Activated B cell treated with CpG ODN at 0.5 μM for 24 hours (primary cell): Measurements from ENCODE around the gene ACTR3C. TPM values are rescaled to one million over a fixed set of nuclear protein-coding genes. Genes with fewer than 3 reads are reported as not detected.
A peak's percentile ranks its signal among the peaks of the same experiment; 100 is the strongest.

Experiments
- ATAC-seq: fragments of 200-7000 bp; cut with Tn5 transposase; one replicate; pipeline ENCODE4 v1.10.0; 2021; ENCODE audit warnings: low read depth, mild to moderate bottlenecking, moderate library complexity
- CTCF ChIA-PET: fragments of 350-600 bp; sonication (Branson Sonifier 250); formaldehyde crosslinking; loops from one replicate; lab custom pipeline; 2021; ENCODE audit warnings: antibody characterized with exemption; lab: Charles Lee
- POLR2A ChIA-PET: fragments of 350-600 bp; sonication (Branson Sonifier 250); formaldehyde crosslinking; loops from one replicate; lab custom pipeline; 2021; ENCODE audit warnings: antibody characterized with exemption; lab: Charles Lee
- DNase-seq: peaks from one replicate; pipeline ENCODE4 v3.0.0; 2022
- H3K27ac Mint-ChIP-seq: one replicate; pipeline ENCODE4 v1.8.0; 2020; ENCODE audit warnings: mixed read lengths
- H3K27me3 Mint-ChIP-seq: one replicate; pipeline ENCODE4 v1.8.0; 2021; ENCODE audit warnings: mixed read lengths
- H3K36me3 Mint-ChIP-seq: one replicate; pipeline ENCODE4 v1.8.0; 2021; ENCODE audit warnings: low read depth, mixed read lengths
- H3K4me1 Mint-ChIP-seq: one replicate; pipeline ENCODE4 v1.8.0; 2021; ENCODE audit warnings: mixed read lengths
- H3K4me3 Mint-ChIP-seq: one replicate; pipeline ENCODE4 v1.8.0; 2020; ENCODE audit warnings: mild to moderate bottlenecking, mixed read lengths
- H3K9me3 Mint-ChIP-seq: one replicate; pipeline ENCODE4 v1.8.0; 2020; ENCODE audit warnings: mixed read lengths
- CTCF ChIP-seq: fragments of 200-600 bp; IDR thresholded peaks from one replicate; pipeline ENCODE4 v1.8.0; 2022; ENCODE audit warnings: antibody characterized with exemption, mild to moderate bottlenecking
- intact Hi-C: fragments of 100-400 bp; cut with micrococcal nuclease; formaldehyde crosslinking; loops from one replicate; pipeline ENCODE4 v1.15.1; 2024
- total RNA-seq: library from RNA; stranded (reverse); gene quantifications from 2 replicates; pipeline ENCODE4 v1.2.3, GENCODE V29; 2022

Gene ACTR3C
- total RNA-seq, 1 donor from 2014 or later = 14.3 TPM

DNA sequence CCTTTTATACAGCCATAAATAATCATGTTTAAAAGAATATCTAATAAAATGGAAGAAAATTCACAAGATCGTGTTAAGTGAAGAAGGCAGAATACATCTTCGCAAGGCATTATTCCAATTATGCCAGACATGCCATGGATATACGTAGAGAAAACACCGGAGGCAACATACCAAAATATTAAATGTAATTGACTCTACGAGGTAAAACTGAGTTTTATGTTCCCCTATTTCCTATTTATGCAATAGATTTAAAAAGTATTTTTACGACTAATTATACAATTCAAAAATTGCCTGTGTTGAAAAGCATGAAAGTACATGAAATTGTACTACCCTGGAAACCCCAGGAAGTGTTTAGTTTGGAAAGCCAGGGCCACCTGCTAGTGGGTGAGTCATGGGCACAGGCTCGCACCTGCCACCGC, 44.3 kb upstream of the ACTR3C start:
- intact Hi-C loops = loop anchor here (1.0 to 2.0 kb wide), 5 partner anchors 38 to 1277 kb away; partner anchors contain the start of genes SLC4A2, ZNF786 and ZNF862
- Mint-ChIP-seq H3K9me3 (no peaks in the 10 kb centered on the region), H3K27ac (peak overlapping the region; percentile 95), H3K27me3 (no peaks in the 10 kb centered on the region), H3K4me3 (peak overlapping the region; percentile 84), H3K4me1 (peaks cover 72% of the 10 kb centered on the region), H3K36me3 (peaks cover 23% of the 10 kb centered on the region)
- CTCF ChIA-PET = interaction anchor here (1.0 to 2.0 kb wide), 4 partner anchors 10 to 42 kb away, joined by 4 to 6 read pairs (median 5); no protein-coding TSS in a partner anchor
- POLR2A ChIA-PET = interaction anchor here (0.7 to 16.5 kb wide), 8 partner anchors 8 to 68 kb away, joined by 3 to 421 read pairs (median 4); partner anchors contain the start of genes ACTR3C and ZNF775
- no peak for TF ChIP-seq CTCF
- ATAC-seq (no peak), DNase-seq (no peak)

- Mint-ChIP-seq H3K4me3 (peak overlapping the region; percentile 67), H3K27me3 (no peaks in the 10 kb centered on the region), H3K27ac (peak overlapping the region; percentile 99), H3K4me1 (peaks cover 81% of the 10 kb centered on the region), H3K9me3 (no peaks in the 10 kb centered on the region), H3K36me3 (peaks cover 13% of the 10 kb centered on the region)
- ChIA-PET POLR2A (interaction anchor here (0.8 to 16.5 kb wide), 7 partner anchors 8 to 49 kb away, joined by 3 to 421 read pairs (median 7); partner anchors contain the start of gene ZNF775), CTCF (interaction anchor here (0.8 to 1.5 kb wide), 3 partner anchors 9 to 41 kb away, joined by 3 to 6 read pairs (median 6); a partner anchor contains a TSS)
- ATAC-seq = peak; percentile 33
- intact Hi-C loops = loop anchor here (1.0 to 2.0 kb wide), 4 partner anchors 10 to 43 kb away; partner anchors contain the start of genes ACTR3C, LRRC61 and ZNF775
- no peak for DNase-seq
- no peak for TF ChIP-seq CTCF
Measured at GRCh38 chr7:150365673-150366398, 42.5 kb upstream of the ACTR3C start.

- peaks cover 74% of the 10 kb centered on the region for H3K4me1 Mint-ChIP-seq
- intact Hi-C loops = loop anchor here (1.0 to 2.0 kb wide), 3 partner anchors 9 to 42 kb away; partner anchors contain the start of genes ACTR3C, LRRC61 and ZNF775
- CTCF ChIA-PET = interaction anchor here (1.4 to 1.5 kb wide), 2 partner anchors 9 to 41 kb away, joined by 6 read pairs; a partner anchor contains a TSS
Measured at GRCh38 chr7:150365194-150365593, 41.8 kb upstream of the ACTR3C start.

DNA sequence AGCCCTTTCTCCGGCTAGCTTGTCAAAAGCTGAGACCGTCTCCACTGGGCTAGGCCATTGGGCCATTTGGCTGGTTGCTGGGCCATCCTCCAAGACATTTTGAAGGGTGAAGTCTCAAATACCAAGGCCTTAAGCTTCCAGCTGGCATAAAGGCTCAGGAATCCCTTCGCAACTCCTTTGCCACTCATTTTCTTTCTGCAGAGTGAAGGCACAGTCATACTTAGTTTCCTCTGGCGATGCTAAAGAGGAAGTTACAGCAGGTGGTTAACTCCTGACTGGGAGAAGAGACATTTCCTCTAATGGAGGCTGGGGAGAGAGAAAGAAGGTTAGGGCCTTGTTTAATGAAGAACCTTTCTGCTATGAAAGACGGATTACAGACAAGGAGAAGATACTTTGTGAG, 40.5 kb upstream of the ACTR3C start:
- H3K27me3 Mint-ChIP-seq = no peaks in the 10 kb centered on the region
- no peak for DNase-seq

More at GRCh38 chr7:150365194-150365593, 41.8 kb upstream of the ACTR3C start:
- Mint-ChIP-seq H3K36me3 (peaks cover 6% of the 10 kb centered on the region), H3K27ac (peak overlapping the region; percentile 99), H3K4me3 (peak overlapping the region; percentile 67), H3K27me3 (no peaks in the 10 kb centered on the region), H3K9me3 (no peaks in the 10 kb centered on the region)
- POLR2A ChIA-PET = interaction anchor here (1.0 to 16.5 kb wide), 5 partner anchors 7 to 41 kb away, joined by 3 to 421 read pairs (median 8); partner anchors contain the start of gene ZNF775
- TF ChIP-seq CTCF = no peak
- DNase-seq (no peak), ATAC-seq (no peak)

More for the DNA sequence above, 40.5 kb upstream of the ACTR3C start:
- no peak for TF ChIP-seq CTCF
- Mint-ChIP-seq H3K36me3 (peaks cover under 1% of the 10 kb centered on the region), H3K27ac (peak overlapping the region; percentile 72), H3K4me3 (peak overlapping the region; percentile 29), H3K4me1 (peaks cover 61% of the 10 kb centered on the region), H3K9me3 (no peaks in the 10 kb centered on the region)
- intact Hi-C loops = loop anchor here (2.0 kb wide), 1 partner anchor 15 kb away; the partner anchor contains the start of gene ZNF775
- ATAC-seq = peak; percentile 20
- ChIA-PET POLR2A (interaction anchor here (3.4 to 16.5 kb wide), 2 partner anchors 14 to 42 kb away, joined by 13 to 421 read pairs; a partner anchor contains a TSS), CTCF (no interaction called here)
